ENCODE results near the gene GRB10. TPM values are rescaled to one million over a fixed set of nuclear protein-coding genes. Genes with fewer than 3 reads are reported as not detected.

Gene GRB10
- total and polyA plus RNA-seq, 2 donors (not counting 3 experiments of a cell fraction or from before 2014, with no cell fraction given), result 43.7 to 240 TPM

DNA sequence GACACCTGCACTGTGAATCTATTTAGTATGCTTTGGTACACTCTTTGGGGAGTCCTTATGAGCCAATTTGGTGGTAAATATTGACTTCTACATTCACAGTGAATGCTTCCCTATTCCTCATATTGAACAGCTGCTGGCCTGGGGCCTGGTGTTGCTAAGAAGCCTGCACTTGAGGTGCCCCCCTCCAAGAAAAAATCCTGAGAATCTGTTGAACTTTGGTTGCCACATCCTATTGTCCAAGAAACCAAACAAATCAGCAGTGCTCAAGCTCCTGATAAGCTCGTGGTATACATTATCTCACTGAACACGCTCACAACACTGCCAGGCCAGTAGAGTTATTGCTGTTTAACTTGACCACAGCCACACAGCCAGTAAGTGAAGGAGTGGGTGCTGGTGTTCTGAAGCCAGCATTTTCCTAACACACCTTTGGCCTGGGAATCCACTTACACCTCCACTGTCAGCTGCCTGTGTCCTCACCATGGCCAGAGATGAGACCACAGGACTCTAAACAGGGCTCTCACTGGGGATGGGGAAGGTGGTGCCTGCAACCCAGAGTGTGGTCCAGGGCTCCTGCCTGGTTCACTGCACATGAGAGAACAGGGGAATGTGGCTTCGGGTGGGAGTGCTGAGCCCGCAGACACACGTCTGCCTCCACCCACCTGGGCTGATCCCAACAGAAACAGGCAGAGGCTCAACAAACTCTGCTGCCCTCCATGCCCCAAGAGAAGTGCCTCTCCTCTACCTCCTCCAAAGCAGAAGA lies 224.2 kb downstream of the GRB10 start:
- no peak overlapping the region for H3K4me3 ChIP-seq (replicated peaks in 1 of 3; ENCODE audit: insufficient read depth in 1 of 3, low read depth in 1 of 3, low read length in 3 of 3)
- POLR2A ChIA-PET, result no interaction called here
- H2AFZ ChIP-seq (ENCODE audit: low read depth, low read length), result no peak overlapping the region
- H3K4me1 ChIP-seq (ENCODE audit: control insufficient read depth, extremely low read depth, insufficient read depth, low read length), result no peaks in the 10 kb centered on the region
- TF ChIP-seq GATA2 (IDR thresholded peaks at IDR 0.05; ENCODE audit: insufficient read depth, insufficient read length, low read depth, low read length), result no peak
- TF ChIP-seq, protein P1, sequence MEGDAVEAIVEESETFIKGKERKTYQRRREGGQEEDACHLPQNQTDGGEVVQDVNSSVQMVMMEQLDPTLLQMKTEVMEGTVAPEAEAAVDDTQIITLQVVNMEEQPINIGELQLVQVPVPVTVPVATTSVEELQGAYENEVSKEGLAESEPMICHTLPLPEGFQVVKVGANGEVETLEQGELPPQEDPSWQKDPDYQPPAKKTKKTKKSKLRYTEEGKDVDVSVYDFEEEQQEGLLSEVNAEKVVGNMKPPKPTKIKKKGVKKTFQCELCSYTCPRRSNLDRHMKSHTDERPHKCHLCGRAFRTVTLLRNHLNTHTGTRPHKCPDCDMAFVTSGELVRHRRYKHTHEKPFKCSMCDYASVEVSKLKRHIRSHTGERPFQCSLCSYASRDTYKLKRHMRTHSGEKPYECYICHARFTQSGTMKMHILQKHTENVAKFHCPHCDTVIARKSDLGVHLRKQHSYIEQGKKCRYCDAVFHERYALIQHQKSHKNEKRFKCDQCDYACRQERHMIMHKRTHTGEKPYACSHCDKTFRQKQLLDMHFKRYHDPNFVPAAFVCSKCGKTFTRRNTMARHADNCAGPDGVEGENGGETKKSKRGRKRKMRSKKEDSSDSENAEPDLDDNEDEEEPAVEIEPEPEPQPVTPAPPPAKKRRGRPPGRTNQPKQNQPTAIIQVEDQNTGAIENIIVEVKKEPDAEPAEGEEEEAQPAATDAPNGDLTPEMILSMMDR (IDR thresholded peaks at IDR 0.05; ENCODE audit: extremely low read depth in 1 of 2, insufficient read depth in 1 of 2, low read depth in 1 of 2, low read length in 2 of 2), result no peak
- TF ChIP-seq, protein P2, sequence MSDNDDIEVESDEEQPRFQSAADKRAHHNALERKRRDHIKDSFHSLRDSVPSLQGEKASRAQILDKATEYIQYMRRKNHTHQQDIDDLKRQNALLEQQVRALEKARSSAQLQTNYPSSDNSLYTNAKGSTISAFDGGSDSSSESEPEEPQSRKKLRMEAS (IDR thresholded peaks at IDR 0.05; ENCODE audit: insufficient read depth, insufficient read length), result no peak
- no peak for TF ChIP-seq EZH2 (IDR thresholded peaks at IDR 0.05; ENCODE audit: borderline replicate concordance, low read depth, low read length, severe bottlenecking)
- no peak for TF ChIP-seq POLR2AphosphoS5 (IDR thresholded peaks at IDR 0.05; ENCODE audit: insufficient read depth, low read depth, low read length)
- no peak for TF ChIP-seq MYC (IDR thresholded peaks at IDR 0.05; ENCODE audit: low read depth, low read length)
- TF ChIP-seq JUN (IDR thresholded peaks at IDR 0.05; ENCODE audit: borderline replicate concordance, insufficient read depth, insufficient read length, low read depth), result no peak
- TF ChIP-seq POLR2A (IDR thresholded peaks at IDR 0.05; ENCODE audit: low read depth, low read length), result no peak
- no peak for TF ChIP-seq FOS (IDR thresholded peaks at IDR 0.05; ENCODE audit: borderline replicate concordance, insufficient read depth, low read length)
- no peak overlapping the region for H3K4me2 ChIP-seq (ENCODE audit: insufficient read depth, low read length)
- no peaks in the 10 kb centered on the region for H3K9me1 ChIP-seq (replicated peaks; ENCODE audit: control insufficient read depth, extremely low read depth, insufficient read depth, low read length)
- intact Hi-C loops (cut with micrococcal nuclease) (no loop called here), dilution Hi-C loops (cut with MboI; ENCODE audit: extremely low pct_ligation_motif_present, low sequenced_read_pairs) (no loop called here)
- no TSS peak for BruUV-seq (replicated peaks)
- CTCF ChIA-PET, result no interaction called here
- FAIRE-seq (no peak), DNase-seq (ENCODE audit: low read depth, low spot score) (no peak)
- H3K36me3 ChIP-seq (ENCODE audit: control insufficient read depth in 2 of 2, extremely low read depth in 1 of 2, insufficient read depth in 2 of 2, low read length in 2 of 2), result no peaks in the 10 kb centered on the region
- no peaks in the 10 kb centered on the region for H4K20me1 ChIP-seq (replicated peaks; ENCODE audit: control insufficient read depth, extremely low read depth, insufficient read depth, low read length)
- H3K9ac ChIP-seq (replicated peaks; ENCODE audit: extremely low read depth, insufficient read depth, low read length), result no peak overlapping the region
- H3K9me3 ChIP-seq (replicated peaks; ENCODE audit: control insufficient read depth, insufficient read depth, low read length), result no peaks in the 10 kb centered on the region
- H3K27ac ChIP-seq (ENCODE audit: insufficient read depth, low read depth, low read length), result no peak overlapping the region
- H3K27me3 ChIP-seq (ENCODE audit: control insufficient read depth in 2 of 2, insufficient read depth in 2 of 2, low read length in 2 of 2), result peaks cover 6 to 7% of the 10 kb centered on the region in 2 experiments
- H3K79me2 ChIP-seq (ENCODE audit: control insufficient read depth, insufficient read depth, low read length), result no peaks in the 10 kb centered on the region

Data from endothelial cell of umbilical vein (primary cell).